GM12864 (cell line): ENCODE measurements around the gene TMSB10.

ENCODE experiments used
- DNase-seq: peaks from one replicate; pipeline ENCODE4 v3.0.0-alpha.2; 2011; ENCODE audit warnings: low read depth
- H3K4me3 ChIP-seq: 2 replicates; pipeline ENCODE4 v1.5.1; 2011; ENCODE audit warnings: mild to moderate bottlenecking, low read depth, low read length, control low read depth
- CTCF ChIP-seq: IDR thresholded peaks from 2 replicates; pipeline ENCODE4 v1.5.1; 2011; ENCODE audit warnings: low read depth, mild to moderate bottlenecking, moderate library complexity, low read length, control low read depth, inconsistent platforms; ENCODE audit errors: missing control alignments

TMSB10 gene

GRCh38 chr2:84886791-84887190 lies 18.7 kb upstream of the TMSB10 start:
- no peak overlapping the region for H3K4me3 ChIP-seq
- DNase-seq = no peak
- no peak for TF ChIP-seq CTCF

GRCh38 chr2:84888401-84889276 lies 16.8 kb upstream of the TMSB10 start:
- DNase-seq = peak; percentile 72
- H3K4me3 ChIP-seq = peak overlapping the region; percentile 17
- no peak for TF ChIP-seq CTCF

- no peak for DNase-seq
- no peak for TF ChIP-seq CTCF
- peak overlapping the region; percentile 17 for H3K4me3 ChIP-seq
These were observed 16.1 kb upstream of the TMSB10 start for GRCh38 chr2:84889332-84889731.

GRCh38 chr2:84891355-84892010 lies 14.0 kb upstream of the TMSB10 start:
- DNase-seq = no peak
- no peak for TF ChIP-seq CTCF
- H3K4me3 ChIP-seq = no peak overlapping the region

GRCh38 chr2:84894131-84894586 lies 11.3 kb upstream of the TMSB10 start:
- H3K4me3 ChIP-seq = no peak overlapping the region
- DNase-seq = no peak
- TF ChIP-seq CTCF = no peak

- no peak for DNase-seq
- H3K4me3 ChIP-seq = no peak overlapping the region
- no peak for TF ChIP-seq CTCF
These were observed 10.5 kb upstream of the TMSB10 start for GRCh38 chr2:84894758-84895520.
